Spleen (tissue), 7 donors: ENCODE measurements around the gene ENTPD1.
"Not testable (repeated sequence)": the region's sequence is repeated elsewhere in the genome, so short reads cannot be mapped to it uniquely, and the experiment has no call there.

Source experiments
- POLR2AphosphoS5 ChIP-seq, 3 donors: sonication (generic); formaldehyde crosslinking; IDR thresholded peaks; one replicate each; pipeline ENCODE4 v1.5.1; 2017; ENCODE audit warnings: antibody characterized with exemption in 3 of 3
- TF ChIP-seq, protein P1 (sequence below), 11 experiments: fragments of 200-600 bp in 7 of 11; fragments of 450-650 bp in 4 of 11; sonication (generic) in 4 of 11; IDR thresholded peaks in 8 of 11; conservative IDR thresholded peaks in 3 of 11; 1 replicate in 7 of 11; 2 replicates in 4 of 11; pipeline versions ENCODE4 v1.4.0 to v1.8.0; 2016 to 2021; ENCODE audit warnings: antibody characterized with exemption in 11 of 11, inconsistent platforms in 4 of 11, mild to moderate bottlenecking in 1 of 11
- donor health status: DM: no; HTN: no; CAD: no; lungs with moderate emphysema.
- donor health status: DM: no; HTN: no; CAD: no.
- donor health status: DM: no; HTN: no; CAD: no.

DNA sequence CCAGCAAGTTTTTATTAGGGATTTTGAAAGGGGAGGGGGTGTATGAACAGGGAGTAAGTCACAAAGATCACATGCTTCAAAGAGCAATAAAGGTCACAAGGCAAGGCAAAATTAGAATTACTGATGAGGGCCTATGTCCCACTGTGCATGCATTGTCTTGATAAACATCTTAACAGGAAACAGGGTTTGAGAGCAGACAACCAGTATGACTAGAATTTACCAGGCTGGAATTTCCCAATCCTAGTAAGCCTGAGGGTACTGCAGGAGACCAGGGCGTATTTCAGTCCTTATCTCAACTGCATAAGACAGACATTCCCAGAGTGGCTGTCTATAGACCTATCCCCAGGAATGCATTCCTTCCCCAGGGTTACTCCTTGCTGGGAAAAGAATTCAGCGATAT is 44.3 kb downstream of the ENTPD1 start:
- TF ChIP-seq POLR2AphosphoS5 (IDR thresholded peaks at IDR 0.05) = not testable (repeated sequence)
- TF ChIP-seq, protein P1, sequence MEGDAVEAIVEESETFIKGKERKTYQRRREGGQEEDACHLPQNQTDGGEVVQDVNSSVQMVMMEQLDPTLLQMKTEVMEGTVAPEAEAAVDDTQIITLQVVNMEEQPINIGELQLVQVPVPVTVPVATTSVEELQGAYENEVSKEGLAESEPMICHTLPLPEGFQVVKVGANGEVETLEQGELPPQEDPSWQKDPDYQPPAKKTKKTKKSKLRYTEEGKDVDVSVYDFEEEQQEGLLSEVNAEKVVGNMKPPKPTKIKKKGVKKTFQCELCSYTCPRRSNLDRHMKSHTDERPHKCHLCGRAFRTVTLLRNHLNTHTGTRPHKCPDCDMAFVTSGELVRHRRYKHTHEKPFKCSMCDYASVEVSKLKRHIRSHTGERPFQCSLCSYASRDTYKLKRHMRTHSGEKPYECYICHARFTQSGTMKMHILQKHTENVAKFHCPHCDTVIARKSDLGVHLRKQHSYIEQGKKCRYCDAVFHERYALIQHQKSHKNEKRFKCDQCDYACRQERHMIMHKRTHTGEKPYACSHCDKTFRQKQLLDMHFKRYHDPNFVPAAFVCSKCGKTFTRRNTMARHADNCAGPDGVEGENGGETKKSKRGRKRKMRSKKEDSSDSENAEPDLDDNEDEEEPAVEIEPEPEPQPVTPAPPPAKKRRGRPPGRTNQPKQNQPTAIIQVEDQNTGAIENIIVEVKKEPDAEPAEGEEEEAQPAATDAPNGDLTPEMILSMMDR (IDR thresholded peaks at IDR 0.05 in 8 of 11, conservative IDR thresholded peaks at IDR 0.05 in 3 of 11) = not testable (repeated sequence)
